Measurements from ENCODE around the gene ZBTB5. TPM values are rescaled to one million over a fixed set of nuclear protein-coding genes. Genes with fewer than 3 reads are reported as not detected.

The ZBTB5 gene
- polyA plus RNA-seq, 2 of the 4 experiments (the other 2 are of a cell fraction): 12.4 to 18.1 TPM

DNA sequence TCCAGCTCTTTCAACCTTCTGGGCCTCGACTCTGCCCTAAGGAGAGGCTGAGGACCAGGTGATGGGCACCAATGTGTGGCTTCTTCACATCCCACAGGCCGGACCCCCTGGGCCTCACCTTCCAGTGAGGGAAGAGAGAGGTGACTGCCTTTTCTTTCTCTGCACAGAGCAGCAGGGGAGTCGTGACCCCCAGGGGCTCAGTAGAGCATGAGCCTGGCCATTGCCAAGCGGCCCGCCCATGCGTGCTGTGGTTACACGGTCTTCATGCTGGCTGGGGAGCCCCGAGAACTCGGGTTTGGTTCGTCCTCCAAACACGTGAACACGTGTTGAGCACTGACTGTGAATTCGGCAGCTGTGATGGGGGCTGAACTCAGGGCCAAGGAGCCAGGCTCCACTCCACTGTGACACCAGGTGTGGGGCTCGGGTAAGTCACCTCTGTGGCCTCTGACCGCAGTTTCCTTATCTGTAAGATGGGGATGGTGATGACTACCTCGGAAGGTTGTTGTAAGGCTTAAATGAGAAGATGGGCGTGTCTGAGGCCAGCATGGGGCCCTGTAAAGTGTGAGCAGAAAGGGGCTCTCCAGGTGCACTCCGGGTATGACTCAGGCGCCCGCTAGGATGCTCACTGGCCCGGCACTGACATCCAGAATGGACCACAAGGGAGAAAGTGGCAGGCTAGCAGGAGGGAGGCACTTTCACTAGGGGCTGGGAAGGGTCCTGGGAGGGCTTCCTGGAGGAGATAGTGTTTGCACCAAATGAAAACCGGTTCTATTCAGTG lies 56.1 kb downstream of the ZBTB5 start:
- no peak overlapping the region for H3K27ac ChIP-seq
- WGBS (ENCODE audit: missing lambda C conversion rate): 74% methylated on average over 19 of the region's 22 CpGs
- no peak overlapping the region for H3K4me3 ChIP-seq
- CTCF ChIA-PET: interaction anchor here (1.1 to 1.8 kb wide), 4 partner anchors 9 to 294 kb away, joined by 3 to 14 read pairs (median 6); no protein-coding TSS in a partner anchor
- DNase-seq (ENCODE audit: low read depth in 1 of 2, low spot score in 1 of 2) (no peak), FAIRE-seq (no peak), ATAC-seq (no peak)
- POLR2A ChIA-PET: no interaction called here
- no peaks in the 10 kb centered on the region for H3K4me1 ChIP-seq
- no peak overlapping the region for H3K4me2 ChIP-seq
- TF ChIP-seq, protein P1, sequence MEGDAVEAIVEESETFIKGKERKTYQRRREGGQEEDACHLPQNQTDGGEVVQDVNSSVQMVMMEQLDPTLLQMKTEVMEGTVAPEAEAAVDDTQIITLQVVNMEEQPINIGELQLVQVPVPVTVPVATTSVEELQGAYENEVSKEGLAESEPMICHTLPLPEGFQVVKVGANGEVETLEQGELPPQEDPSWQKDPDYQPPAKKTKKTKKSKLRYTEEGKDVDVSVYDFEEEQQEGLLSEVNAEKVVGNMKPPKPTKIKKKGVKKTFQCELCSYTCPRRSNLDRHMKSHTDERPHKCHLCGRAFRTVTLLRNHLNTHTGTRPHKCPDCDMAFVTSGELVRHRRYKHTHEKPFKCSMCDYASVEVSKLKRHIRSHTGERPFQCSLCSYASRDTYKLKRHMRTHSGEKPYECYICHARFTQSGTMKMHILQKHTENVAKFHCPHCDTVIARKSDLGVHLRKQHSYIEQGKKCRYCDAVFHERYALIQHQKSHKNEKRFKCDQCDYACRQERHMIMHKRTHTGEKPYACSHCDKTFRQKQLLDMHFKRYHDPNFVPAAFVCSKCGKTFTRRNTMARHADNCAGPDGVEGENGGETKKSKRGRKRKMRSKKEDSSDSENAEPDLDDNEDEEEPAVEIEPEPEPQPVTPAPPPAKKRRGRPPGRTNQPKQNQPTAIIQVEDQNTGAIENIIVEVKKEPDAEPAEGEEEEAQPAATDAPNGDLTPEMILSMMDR (IDR thresholded peaks at IDR 0.05): no peak
- TF ChIP-seq KDM5A (IDR thresholded peaks at IDR 0.05) (no peak), ZNF302 (CRISPR knock-in tag; IDR thresholded peaks at IDR 0.05) (no peak), RNF2 (IDR thresholded peaks at IDR 0.05; ENCODE audit: borderline replicate concordance, low read depth) (no peak), KDM1A (IDR thresholded peaks at IDR 0.05; ENCODE audit: low read depth) (no peak), HDAC2 (IDR thresholded peaks at IDR 0.05) (no peak), PHF8 (IDR thresholded peaks at IDR 0.05; ENCODE audit: borderline replicate concordance, low read depth) (no peak), BHLHE40 (IDR thresholded peaks at IDR 0.05; ENCODE audit: low read depth, low read length) (no peak), TFCP2L1 (CRISPR knock-in tag; IDR thresholded peaks at IDR 0.05) (no peak), JUN (IDR thresholded peaks at IDR 0.05) (no peak), NR3C1 (IDR thresholded peaks at IDR 0.05) (no peak), TP53 (CRISPR knock-in tag; IDR thresholded peaks at IDR 0.05) (no peak), ZSCAN20 (CRISPR knock-in tag; IDR thresholded peaks at IDR 0.05) (no peak)
- TF ChIP-seq, protein P2, sequence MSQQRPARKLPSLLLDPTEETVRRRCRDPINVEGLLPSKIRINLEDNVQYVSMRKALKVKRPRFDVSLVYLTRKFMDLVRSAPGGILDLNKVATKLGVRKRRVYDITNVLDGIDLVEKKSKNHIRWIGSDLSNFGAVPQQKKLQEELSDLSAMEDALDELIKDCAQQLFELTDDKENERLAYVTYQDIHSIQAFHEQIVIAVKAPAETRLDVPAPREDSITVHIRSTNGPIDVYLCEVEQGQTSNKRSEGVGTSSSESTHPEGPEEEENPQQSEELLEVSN (IDR thresholded peaks at IDR 0.05; ENCODE audit: borderline replicate concordance, low read depth): no peak
- TF ChIP-seq, protein P3, sequence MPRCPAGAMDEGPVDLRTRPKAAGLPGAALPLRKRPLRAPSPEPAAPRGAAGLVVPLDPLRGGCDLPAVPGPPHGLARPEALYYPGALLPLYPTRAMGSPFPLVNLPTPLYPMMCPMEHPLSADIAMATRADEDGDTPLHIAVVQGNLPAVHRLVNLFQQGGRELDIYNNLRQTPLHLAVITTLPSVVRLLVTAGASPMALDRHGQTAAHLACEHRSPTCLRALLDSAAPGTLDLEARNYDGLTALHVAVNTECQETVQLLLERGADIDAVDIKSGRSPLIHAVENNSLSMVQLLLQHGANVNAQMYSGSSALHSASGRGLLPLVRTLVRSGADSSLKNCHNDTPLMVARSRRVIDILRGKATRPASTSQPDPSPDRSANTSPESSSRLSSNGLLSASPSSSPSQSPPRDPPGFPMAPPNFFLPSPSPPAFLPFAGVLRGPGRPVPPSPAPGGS (IDR thresholded peaks at IDR 0.05): no peak
- no peaks in the 10 kb centered on the region for H3K9me3 ChIP-seq

DNA sequence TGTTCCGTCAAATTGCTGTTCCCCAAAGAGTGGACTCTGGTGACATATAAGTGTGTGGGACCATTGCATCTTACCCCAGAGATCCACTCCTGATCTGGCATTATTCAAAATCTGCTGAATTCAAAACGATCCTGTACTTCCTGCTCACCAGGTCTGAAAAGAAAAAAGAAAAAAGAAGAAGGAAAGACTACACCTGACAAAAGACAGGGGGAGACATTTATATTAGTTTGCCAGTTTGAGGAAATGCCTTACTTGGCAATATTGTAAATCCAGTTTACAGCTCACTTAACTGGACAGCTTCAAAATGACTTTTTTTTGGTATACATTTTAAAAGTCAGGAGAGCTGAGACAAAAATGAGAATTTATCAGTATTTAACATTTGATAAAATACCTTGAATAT lies 57.8 kb downstream of the ZBTB5 start:
- peak; percentile 42 to 43 for DNase-seq (ENCODE audit: low read depth in 1 of 2, low spot score in 1 of 2)
- CTCF ChIA-PET: interaction anchor here (0.6 to 3.6 kb wide), 7 partner anchors 8 to 534 kb away, joined by 3 to 21 read pairs (median 7); no protein-coding TSS in a partner anchor
- ATAC-seq: peak in 1 of 2 experiments; percentile 21; a peak in 1 of 6 replicates
- Histone ChIP-seq H3K27ac (no peak overlapping the region), H3K4me1 (no peaks in the 10 kb centered on the region), H3K4me2 (no peak overlapping the region), H3K4me3 (no peak overlapping the region), H3K9me3 (no peaks in the 10 kb centered on the region)
- 57% methylated on average over 2 of the region's 2 CpGs for WGBS (ENCODE audit: missing lambda C conversion rate)
- POLR2A ChIA-PET: no interaction called here
- FAIRE-seq: no peak
- TF ChIP-seq FOSB (CRISPR knock-in tag; IDR thresholded peaks at IDR 0.05): no peak
- no peak for TF ChIP-seq JUNB (IDR thresholded peaks at IDR 0.05)
- no peak for TF ChIP-seq RNF2 (IDR thresholded peaks at IDR 0.05; ENCODE audit: borderline replicate concordance, low read depth)
- no peak for TF ChIP-seq MAZ (IDR thresholded peaks at IDR 0.05; ENCODE audit: borderline replicate concordance, low read depth, low read length)
- TF ChIP-seq, protein P4, sequence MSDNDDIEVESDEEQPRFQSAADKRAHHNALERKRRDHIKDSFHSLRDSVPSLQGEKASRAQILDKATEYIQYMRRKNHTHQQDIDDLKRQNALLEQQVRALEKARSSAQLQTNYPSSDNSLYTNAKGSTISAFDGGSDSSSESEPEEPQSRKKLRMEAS (IDR thresholded peaks at IDR 0.05): no peak
- TF ChIP-seq MAFK (IDR thresholded peaks at IDR 0.05; ENCODE audit: partially characterized antibody): peak; percentile 94
- TF ChIP-seq, protein P1 (IDR thresholded peaks at IDR 0.05): peak; percentile 29; the same call in 2 of the 3 replicates
- no peak for TF ChIP-seq HOXA7 (CRISPR knock-in tag; IDR thresholded peaks at IDR 0.05)
- no peak for TF ChIP-seq GATA3 (IDR thresholded peaks at IDR 0.05; ENCODE audit: borderline replicate concordance)
- TF ChIP-seq RAD21 (conservative IDR thresholded peaks at IDR 0.05 in 1 of 2, IDR thresholded peaks at IDR 0.05 in 1 of 2): peak in 1 of 2 experiments; percentile 19; a peak in 1 of 5 replicates

Data from A549 (cell line).